Cardiac muscle cell (in vitro differentiated cells and primary cell): ENCODE results near the gene SSX3. TPM values are rescaled to one million over a fixed set of nuclear protein-coding genes. Genes with fewer than 3 reads are reported as not detected.
"Not testable (repeated sequence)": the region's sequence is repeated elsewhere in the genome, so short reads cannot be mapped to it uniquely, and the experiment has no call there.

Experiments
- DNase-seq, 2 donors: peaks; one replicate each; pipeline versions ENCODE4 v3.0.0 to v3.0.0-alpha.2; 2010 to 2017; ENCODE audit warnings: low read depth in 1 of 2, low spot score in 1 of 2
- H3K27ac ChIP-seq: fragments of 200-600 bp; sonication (generic); 2 replicates; pipeline ENCODE4 v1.5.1; 2016
- H3K27me3 ChIP-seq: fragments of 200-600 bp; sonication (generic); 2 replicates; pipeline ENCODE4 v1.6.0; 2016; ENCODE audit warnings: control low read depth
- H3K36me3 ChIP-seq: fragments of 200-600 bp; sonication (generic); 2 replicates; pipeline ENCODE4 v1.5.1; 2016; ENCODE audit warnings: control low read depth
- H3K4me1 ChIP-seq: fragments of 200-600 bp; sonication (generic); 2 replicates; pipeline ENCODE4 v1.8.1; 2017; ENCODE audit warnings: low read depth, mild to moderate bottlenecking, mixed run types
- H3K4me3 ChIP-seq: fragments of 200-600 bp; sonication (generic); 2 replicates; pipeline ENCODE4 v1.5.1; 2016; ENCODE audit warnings: mild to moderate bottlenecking
- H3K9me3 ChIP-seq: fragments of 200-600 bp; sonication (generic); 2 replicates; pipeline ENCODE4 v1.5.1; 2017; ENCODE audit warnings: low read depth, mild to moderate bottlenecking, control low read depth
- polyA plus RNA-seq: library from polyadenylated mRNA; unstranded; fragments of >200 nt; fragmentation: Nextera tagmentation; extraction: Ambion mirVana; gene quantifications from 2 replicates; pipeline ENCODE4 v1.2.1, GENCODE V29; 2016
- total RNA-seq: library from RNA; depleted of rRNA; stranded (reverse); fragments of >200 nt; gene quantifications from 2 replicates; pipeline ENCODE4 v1.2.3, GENCODE V29; 2016
- TF ChIP-seq, protein P1 (sequence below): IDR thresholded peaks from 2 replicates; pipeline ENCODE4 v1.5.1; 2012; ENCODE audit warnings: low read depth, mild to moderate bottlenecking, low read length

SSX3 gene, protein sequence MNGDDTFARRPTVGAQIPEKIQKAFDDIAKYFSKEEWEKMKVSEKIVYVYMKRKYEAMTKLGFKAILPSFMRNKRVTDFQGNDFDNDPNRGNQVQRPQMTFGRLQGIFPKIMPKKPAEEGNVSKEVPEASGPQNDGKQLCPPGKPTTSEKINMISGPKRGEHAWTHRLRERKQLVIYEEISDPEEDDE
- total RNA-seq, result not detected in 2 replicates
- not detected in 2 replicates for polyA plus RNA-seq

DNA sequence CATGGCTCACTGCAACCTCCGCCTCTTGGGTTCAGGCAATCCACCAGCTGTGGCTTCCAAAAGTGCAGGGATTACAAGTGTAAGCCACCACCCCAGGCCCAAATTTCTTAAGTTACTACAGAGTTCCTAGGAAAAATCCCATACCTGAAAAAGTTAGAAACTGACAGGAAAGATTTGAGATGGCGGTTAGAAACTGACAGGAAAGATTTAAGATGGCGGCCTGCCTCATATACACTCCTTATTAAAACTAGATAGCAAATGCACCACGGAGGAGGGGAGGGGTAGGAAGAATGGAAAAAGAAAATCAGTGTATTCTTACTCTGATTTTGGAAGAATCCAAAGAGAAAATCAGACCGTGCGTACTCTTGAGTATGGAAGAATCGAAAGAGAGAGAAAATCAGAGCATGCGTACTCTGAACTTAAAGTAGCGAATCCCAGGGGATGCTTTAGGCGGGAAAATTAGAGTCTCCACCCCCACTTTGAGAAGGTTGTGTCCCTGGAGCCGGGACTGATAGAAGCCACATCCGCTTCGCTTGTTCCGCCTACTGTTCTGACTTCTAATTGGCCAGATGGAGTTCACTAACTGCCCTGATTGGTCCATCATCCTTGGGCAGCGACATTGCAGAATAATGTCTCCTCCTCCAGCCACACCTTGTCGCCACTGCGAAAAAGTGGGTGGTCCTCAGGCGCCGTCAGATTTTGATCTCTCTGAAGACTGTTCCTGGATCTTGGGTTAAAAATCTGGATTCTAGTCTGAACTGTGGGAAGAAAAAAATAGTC lies at the start of gene SSX3:
Gene SSX3 (minus strand): TSS at position 389 of the 780 bp plus-strand sequence. CDS start 1,454 bp downstream, outside the sequence.
- not testable (repeated sequence) for H3K36me3 ChIP-seq, H3K27ac ChIP-seq, H3K4me1 ChIP-seq, H3K4me3 ChIP-seq, DNase-seq, H3K27me3 ChIP-seq, H3K9me3 ChIP-seq

DNA sequence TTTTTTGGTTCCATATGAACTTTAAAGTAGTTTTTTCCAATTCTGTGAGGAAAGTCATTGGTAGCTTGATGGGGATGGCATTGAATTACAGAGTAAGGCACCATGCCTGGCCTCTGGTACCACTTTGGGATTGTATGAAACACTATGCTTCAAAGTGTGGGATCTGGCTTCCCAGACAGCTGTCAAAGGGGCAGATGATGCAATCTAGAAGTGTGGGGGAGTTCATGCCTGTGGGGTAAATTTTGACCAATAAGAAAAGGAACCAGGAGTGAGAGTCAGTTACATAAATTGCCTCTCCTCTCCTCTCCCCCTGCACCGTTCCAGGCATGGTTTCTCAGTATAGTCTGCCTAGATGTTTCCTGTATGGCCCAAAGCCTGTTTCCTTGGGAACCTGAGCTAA lies 41.3 kb upstream of the SSX3 start:
- H3K9me3 ChIP-seq, H3K36me3 ChIP-seq, H3K4me1 ChIP-seq, H3K4me3 ChIP-seq, H3K27ac ChIP-seq, H3K27me3 ChIP-seq: not testable (repeated sequence)
- peak in 1 of 2 donors; percentile 0 for DNase-seq

DNA sequence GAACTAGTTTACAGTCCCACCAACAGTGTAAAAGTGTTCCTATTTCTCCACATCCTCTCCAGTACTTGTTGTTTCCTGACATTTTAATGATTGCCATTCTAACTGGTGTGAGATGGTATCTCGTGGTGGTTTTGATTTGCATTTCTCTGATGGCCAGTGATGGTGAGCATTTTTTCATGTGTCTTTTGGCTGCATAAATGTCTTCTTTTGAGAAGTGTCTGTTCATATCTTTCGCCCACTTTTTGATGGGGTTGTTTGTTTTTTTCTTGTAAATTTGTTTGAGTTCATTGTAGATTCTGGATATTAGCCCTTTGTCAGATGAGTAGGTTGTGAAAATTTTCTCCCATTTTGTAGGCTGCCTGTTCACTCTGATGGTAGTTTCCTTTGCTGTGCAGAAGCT lies 40.4 kb upstream of the SSX3 start:
- not testable (repeated sequence) for H3K27me3 ChIP-seq, H3K4me3 ChIP-seq, H3K36me3 ChIP-seq, DNase-seq, H3K4me1 ChIP-seq, H3K9me3 ChIP-seq, H3K27ac ChIP-seq

DNA sequence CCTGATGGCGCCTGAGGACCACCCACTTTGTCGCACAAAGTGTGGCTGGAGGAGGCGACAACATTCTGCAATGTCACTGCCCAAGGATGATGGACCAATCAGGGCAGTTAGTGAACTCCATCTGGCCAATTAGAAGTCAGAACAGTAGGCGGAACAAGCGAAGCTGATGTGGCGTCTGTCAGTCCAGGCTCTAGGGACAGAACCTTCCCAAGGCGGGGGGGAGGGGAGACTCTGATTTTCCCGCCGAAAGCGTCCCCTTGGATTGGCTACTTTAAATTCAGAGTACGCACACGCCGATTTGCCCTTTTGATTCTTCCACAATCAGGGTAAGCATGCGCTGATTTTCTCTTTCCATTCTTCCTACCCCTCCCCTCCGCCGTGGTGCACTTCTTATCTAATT lies 26.7 kb upstream of the SSX3 start, which contains the start of gene SSX4:
Gene SSX4 (plus strand): TSS at position 301 of the 400 bp plus-strand sequence. CDS start 515 bp downstream, outside the sequence.
- H3K27ac ChIP-seq, H3K9me3 ChIP-seq, DNase-seq, H3K27me3 ChIP-seq, H3K36me3 ChIP-seq, H3K4me3 ChIP-seq, H3K4me1 ChIP-seq: not testable (repeated sequence)

DNA sequence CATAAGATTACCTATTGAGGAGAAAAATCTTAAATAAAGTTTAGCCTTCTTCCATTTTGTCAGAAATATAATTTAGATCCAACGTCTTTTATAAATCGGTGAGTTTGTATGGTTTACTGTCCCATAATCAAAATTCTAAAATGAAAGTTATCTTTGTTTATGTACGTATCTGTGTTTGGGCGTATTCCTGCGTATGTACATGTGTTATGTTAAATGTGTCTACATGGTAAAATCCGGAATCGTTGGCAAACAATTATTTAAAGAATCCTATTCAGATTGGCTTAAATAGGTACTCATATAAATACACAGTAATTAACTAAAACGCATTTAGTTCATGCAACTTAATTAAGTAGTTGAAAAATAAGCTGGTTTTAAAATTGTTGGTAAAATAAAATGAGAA lies 13.9 kb upstream of the SSX3 start:
- H3K36me3 ChIP-seq, H3K9me3 ChIP-seq, DNase-seq, H3K27ac ChIP-seq, H3K27me3 ChIP-seq, H3K4me3 ChIP-seq, H3K4me1 ChIP-seq: not testable (repeated sequence)

DNA sequence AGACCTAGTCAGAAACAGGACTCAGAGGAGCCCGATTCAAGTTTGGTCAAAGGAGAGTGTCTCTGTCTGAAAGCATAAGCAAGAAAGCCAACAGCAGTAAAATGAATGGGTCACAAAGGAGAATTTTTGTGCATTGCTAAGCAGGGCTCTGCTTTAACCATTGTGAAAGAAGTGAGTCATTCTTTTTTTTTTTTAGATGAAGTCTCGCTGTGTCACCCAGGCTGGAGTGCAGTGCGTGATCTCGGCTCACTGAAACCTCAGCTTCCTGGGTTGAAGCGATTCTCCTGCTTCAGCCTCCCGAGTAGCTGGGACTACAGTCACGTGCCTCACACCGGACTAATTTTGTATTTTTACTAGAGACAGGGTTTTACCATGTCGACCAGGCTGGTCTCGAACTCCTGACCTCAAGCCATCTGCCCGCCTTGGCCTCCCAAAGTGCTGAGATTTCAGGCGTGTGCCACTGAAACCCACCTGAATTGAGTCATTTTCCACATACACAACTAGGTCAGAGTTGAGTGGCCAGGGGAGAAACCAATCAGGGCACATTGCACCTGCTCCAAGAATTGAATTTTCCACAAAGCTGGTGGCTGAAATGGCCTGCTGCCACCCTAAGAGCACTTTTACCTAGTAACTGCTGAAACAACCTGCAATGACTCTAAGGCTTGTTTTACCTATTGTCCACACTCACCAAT lies 11.4 kb upstream of the SSX3 start:
- not testable (repeated sequence) for H3K36me3 ChIP-seq, H3K27me3 ChIP-seq, H3K27ac ChIP-seq, H3K9me3 ChIP-seq, DNase-seq, H3K4me3 ChIP-seq, H3K4me1 ChIP-seq

DNA sequence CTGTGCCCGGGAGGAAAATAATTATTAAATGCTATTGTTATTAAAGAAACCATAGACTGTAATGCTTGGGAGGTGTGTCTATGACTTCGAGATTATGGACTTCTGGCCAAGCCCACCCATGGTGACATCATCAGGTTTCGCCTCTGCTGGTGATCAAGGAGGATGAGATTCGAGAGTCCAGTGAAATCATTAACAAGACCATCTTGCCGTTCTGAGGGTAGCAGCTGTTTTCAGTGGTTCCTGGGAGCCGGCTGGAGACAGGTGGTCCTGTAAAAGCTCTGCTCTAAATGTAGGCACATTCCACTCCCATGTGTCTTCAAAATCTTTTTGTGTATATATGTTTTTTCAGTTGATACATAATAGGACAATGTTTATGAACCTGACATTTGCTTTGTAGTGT lies 2.8 kb upstream of the SSX3 start:
- H3K27me3 ChIP-seq, DNase-seq, H3K4me1 ChIP-seq, H3K36me3 ChIP-seq, H3K27ac ChIP-seq, H3K9me3 ChIP-seq, H3K4me3 ChIP-seq: not testable (repeated sequence)

DNA sequence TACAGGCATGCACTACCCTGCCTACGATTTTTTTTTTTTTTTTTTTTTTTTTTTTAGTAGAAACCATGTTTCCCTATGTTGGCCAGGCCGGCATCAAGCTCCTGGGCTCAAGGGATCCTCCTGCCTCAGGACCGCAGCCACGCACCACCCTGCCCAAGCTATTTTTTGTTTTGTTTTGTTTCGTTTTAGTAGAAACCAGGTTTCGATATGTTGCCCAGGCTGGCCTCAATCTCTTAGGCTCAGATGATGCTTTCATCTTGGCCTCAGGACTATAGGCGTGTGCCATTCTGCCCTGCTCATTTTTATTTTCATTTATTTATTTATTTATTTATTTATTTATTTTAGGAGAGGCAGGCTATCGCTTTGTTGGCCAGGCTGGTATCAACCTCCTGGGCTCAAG lies 1.2 kb upstream of the SSX3 start:
- Histone ChIP-seq H3K27me3 (no peaks in the 10 kb centered on the region), H3K9me3 (no peaks in the 10 kb centered on the region), H3K4me3 (no peak overlapping the region), H3K27ac (no peak overlapping the region), H3K36me3 (no peaks in the 10 kb centered on the region), H3K4me1 (no peaks in the 10 kb centered on the region)
- TF ChIP-seq, protein P1, sequence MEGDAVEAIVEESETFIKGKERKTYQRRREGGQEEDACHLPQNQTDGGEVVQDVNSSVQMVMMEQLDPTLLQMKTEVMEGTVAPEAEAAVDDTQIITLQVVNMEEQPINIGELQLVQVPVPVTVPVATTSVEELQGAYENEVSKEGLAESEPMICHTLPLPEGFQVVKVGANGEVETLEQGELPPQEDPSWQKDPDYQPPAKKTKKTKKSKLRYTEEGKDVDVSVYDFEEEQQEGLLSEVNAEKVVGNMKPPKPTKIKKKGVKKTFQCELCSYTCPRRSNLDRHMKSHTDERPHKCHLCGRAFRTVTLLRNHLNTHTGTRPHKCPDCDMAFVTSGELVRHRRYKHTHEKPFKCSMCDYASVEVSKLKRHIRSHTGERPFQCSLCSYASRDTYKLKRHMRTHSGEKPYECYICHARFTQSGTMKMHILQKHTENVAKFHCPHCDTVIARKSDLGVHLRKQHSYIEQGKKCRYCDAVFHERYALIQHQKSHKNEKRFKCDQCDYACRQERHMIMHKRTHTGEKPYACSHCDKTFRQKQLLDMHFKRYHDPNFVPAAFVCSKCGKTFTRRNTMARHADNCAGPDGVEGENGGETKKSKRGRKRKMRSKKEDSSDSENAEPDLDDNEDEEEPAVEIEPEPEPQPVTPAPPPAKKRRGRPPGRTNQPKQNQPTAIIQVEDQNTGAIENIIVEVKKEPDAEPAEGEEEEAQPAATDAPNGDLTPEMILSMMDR, result no peak
- DNase-seq, result no peak

DNA sequence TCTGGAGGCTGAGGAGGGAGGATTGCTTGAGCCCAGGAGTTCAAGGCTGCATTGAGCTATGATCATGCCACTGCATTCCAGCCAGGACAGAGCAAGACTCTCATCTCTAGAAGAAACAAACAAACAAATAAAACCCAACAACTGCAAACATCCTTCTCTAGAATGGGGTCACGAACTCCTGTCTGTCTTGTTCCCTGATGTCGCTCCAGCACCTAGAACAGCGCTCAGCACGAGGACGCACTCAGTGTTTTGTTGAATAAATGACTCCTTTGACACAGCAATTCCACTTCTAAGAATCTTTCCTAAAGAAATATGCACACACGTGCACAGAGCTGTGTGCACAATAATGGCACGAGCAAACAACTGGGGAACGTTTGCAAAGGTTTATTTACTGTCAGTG lies 10.4 kb downstream of the SSX3 start:
- not testable (repeated sequence) for DNase-seq, H3K4me3 ChIP-seq, H3K9me3 ChIP-seq, H3K27me3 ChIP-seq, H3K27ac ChIP-seq, H3K36me3 ChIP-seq, H3K4me1 ChIP-seq

DNA sequence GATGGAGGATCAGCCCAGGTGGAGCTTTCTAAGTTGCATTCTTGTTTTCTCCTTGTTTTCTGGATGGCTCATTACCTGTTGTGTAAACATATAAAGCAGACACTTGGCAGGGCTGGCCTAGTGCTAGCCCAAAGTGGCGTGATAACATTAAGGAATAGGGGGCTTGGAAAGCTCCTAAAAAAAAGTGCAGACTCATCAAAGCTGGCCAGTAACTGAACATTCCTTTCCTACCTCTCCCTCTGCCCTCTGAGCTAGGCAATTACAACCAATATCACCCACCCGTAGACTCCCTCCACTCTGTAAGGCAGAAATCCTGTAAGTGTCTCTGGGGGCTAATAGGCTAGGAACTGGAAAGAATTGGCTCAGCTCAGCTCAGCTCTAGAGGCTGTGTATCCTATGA lies 42.5 kb downstream of the SSX3 start:
- not testable (repeated sequence) for DNase-seq, H3K27ac ChIP-seq, H3K4me3 ChIP-seq, H3K4me1 ChIP-seq, H3K27me3 ChIP-seq, H3K9me3 ChIP-seq, H3K36me3 ChIP-seq
